PC-3 (cell line): ENCODE results near the gene LRRC8E. TPM values are rescaled to one million over a fixed set of nuclear protein-coding genes. Genes with fewer than 3 reads are reported as not detected.

Source experiments
- ATAC-seq: fragments of 200-7000 bp; cut with Tn5 transposase; 2 replicates; pipeline ENCODE4 v1.9.1; 2020; ENCODE audit warnings: mild to moderate bottlenecking, moderate library complexity
- BruUV-seq: library from RNA; stranded (reverse); fragments of 400-500 nt; replicated peaks from 2 replicates; lab custom pipeline; 2021; lab: Mats Ljungman, UMichigan
- CTCF ChIA-PET: fragments of 300-600 bp; sonication (Branson Sonifier 250); formaldehyde crosslinking; loops from one replicate; lab custom pipeline; 2022; ENCODE audit warnings: antibody characterized with exemption; lab: Charles Lee
- POLR2A ChIA-PET: fragments of 300-600 bp; sonication (Branson Sonifier 250); formaldehyde crosslinking; loops from one replicate; lab custom pipeline; 2022; ENCODE audit warnings: antibody characterized with exemption; ENCODE audit not compliant: unreplicated experiment; lab: Charles Lee
- DNase-seq: peaks from one replicate; pipeline ENCODE4 v3.0.0-alpha.2; 2015
- H2AFZ ChIP-seq: fragments of 300-600 bp; sonication (generic); 2 replicates; pipeline ENCODE4 v1.6.0; 2016; ENCODE audit warnings: antibody characterized with exemption, low read length
- H3F3A ChIP-seq: fragments of 300-600 bp; sonication (generic); one replicate; pipeline ENCODE4 v1.6.0; 2017; ENCODE audit warnings: antibody characterized with exemption, low read length, control low read depth, mild to moderate bottlenecking; ENCODE audit not compliant: unreplicated experiment
- H3K27ac ChIP-seq: fragments of 300-600 bp; sonication (generic); 2 replicates; pipeline ENCODE4 v1.5.1; 2016; ENCODE audit warnings: mild to moderate bottlenecking, low read length
- H3K27me3 ChIP-seq: fragments of 300-600 bp; sonication (generic); 2 replicates; pipeline ENCODE4 v1.6.1; 2016; ENCODE audit warnings: low read length, mixed read lengths
- H3K36me3 ChIP-seq: fragments of 300-600 bp; sonication (generic); 2 replicates; pipeline ENCODE4 v1.6.1; 2016; ENCODE audit warnings: low read depth, mixed run types, low read length, mixed read lengths
- H3K4me1 ChIP-seq: fragments of 300-600 bp; sonication (generic); 2 replicates; pipeline ENCODE4 v1.5.1; 2016; ENCODE audit warnings: low read length; ENCODE audit not compliant: insufficient read depth
- H3K4me2 ChIP-seq: fragments of 300-600 bp; sonication (generic); 2 replicates; pipeline ENCODE4 v1.6.0; 2016; ENCODE audit warnings: low read length
- H3K4me3 ChIP-seq: fragments of 300-600 bp; sonication (generic); 2 replicates; pipeline ENCODE4 v1.5.1; 2016; ENCODE audit warnings: mild to moderate bottlenecking, low read length, mixed read lengths
- H3K79me2 ChIP-seq: fragments of 300-600 bp; sonication (generic); 2 replicates; pipeline ENCODE4 v1.6.1; 2017; ENCODE audit warnings: low read length, mixed read lengths
- H3K9ac ChIP-seq: fragments of 300-600 bp; sonication (generic); 2 replicates; pipeline ENCODE4 v1.6.0; 2016; ENCODE audit warnings: mild to moderate bottlenecking, low read length
- H3K9me2 ChIP-seq: fragments of 300-600 bp; sonication (generic); replicated peaks from 2 replicates; pipeline ENCODE4 v1.6.1; 2016; ENCODE audit warnings: mixed run types, low read length, mixed read lengths
- H3K9me3 ChIP-seq: fragments of 300-600 bp; sonication (generic); 2 replicates; pipeline ENCODE4 v1.6.1; 2016; ENCODE audit warnings: low read length, mixed read lengths
- H4K20me1 ChIP-seq: fragments of 300-600 bp; sonication (generic); 2 replicates; pipeline ENCODE4 v1.6.1; 2016; ENCODE audit warnings: low read length, mixed read lengths
- EZH2 ChIP-seq: fragments of 300-600 bp; sonication (generic); IDR thresholded peaks from one replicate; pipeline ENCODE4 v1.6.1; 2017; ENCODE audit warnings: antibody characterized with exemption, mild to moderate bottlenecking, low read length; ENCODE audit not compliant: unreplicated experiment
- EZH2phosphoT487 ChIP-seq: fragments of 300-600 bp; sonication (generic); IDR thresholded peaks from 2 replicates; pipeline ENCODE4 v1.6.1; 2018; ENCODE audit warnings: mild to moderate bottlenecking, antibody characterized with exemption, low read length, borderline replicate concordance
- intact Hi-C: fragments of 100-400 bp; cut with micrococcal nuclease; formaldehyde crosslinking; loops from 2 replicates; pipeline ENCODE4 v1.9.0; 2023
- total RNA-seq: library from RNA; depleted of rRNA; stranded (reverse); fragments of >200 nt; gene quantifications from 2 replicates; pipeline ENCODE4 v1.2.3, GENCODE V29; 2014
- TF ChIP-seq, protein P1 (sequence below): fragments of 300-600 bp; sonication (generic); conservative IDR thresholded peaks from 2 replicates; pipeline ENCODE4 v1.5.1; 2017; ENCODE audit warnings: antibody characterized with exemption, low read depth, mild to moderate bottlenecking, low read length

The LRRC8E gene
- total RNA-seq, 1 experiment from 2014 or later: 30.8 TPM

DNA sequence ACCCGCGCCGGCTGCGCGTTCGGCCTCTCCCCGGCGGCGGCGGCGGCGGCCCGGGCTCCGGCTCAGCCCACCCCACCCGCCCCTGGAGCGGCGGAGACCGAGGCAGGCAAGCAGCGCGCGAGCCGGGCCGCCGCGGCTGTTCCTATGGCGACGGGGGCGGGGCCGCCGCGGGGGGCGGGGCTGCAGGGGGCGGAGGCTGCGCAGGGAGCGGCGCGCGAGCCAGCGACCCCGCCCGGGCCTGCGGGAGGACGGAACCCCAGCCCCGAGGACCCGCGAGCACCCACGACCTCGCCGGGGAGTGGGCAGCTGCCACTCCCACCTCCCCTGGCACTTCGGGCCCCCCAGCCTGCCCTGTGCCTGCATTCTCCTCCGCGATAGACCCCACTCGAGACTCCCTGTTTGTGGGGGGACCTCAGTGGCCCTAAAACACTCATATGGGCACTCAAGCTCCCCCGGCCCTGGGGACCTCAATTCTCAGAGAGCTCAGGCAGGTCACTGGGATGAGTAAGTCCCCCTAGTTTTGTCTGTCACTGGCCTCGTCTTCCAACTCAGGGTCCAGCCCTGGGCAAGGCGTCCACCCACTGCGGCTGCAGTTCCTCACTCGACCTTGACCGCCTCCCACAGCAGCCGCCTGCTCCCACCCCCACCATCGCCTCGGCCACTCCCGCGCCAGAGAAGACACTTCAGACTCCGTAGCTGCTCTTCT, 37.9 kb downstream of the LRRC8E start, which contains the start of gene CTXN1:
Gene CTXN1, minus strand, starts transcription at position 115 of the 706 bp plus-strand sequence. CDS start 597 bp downstream, outside the sequence.
- no peaks in the 10 kb centered on the region for H3K9me2 ChIP-seq
- peak; percentile 71 for DNase-seq
- ChIA-PET CTCF (no interaction called here), POLR2A (no interaction called here)
- no peak within 1 kb of the TSS for H3K27ac ChIP-seq
- no peaks in the 10 kb centered on the region for H3F3A ChIP-seq
- peaks cover 50% of the 10 kb centered on the region for H3K4me1 ChIP-seq
- no peak within 1 kb of the TSS for H3K9ac ChIP-seq
- 0 out of 2 replicates have a peak, but pooled peaks cover 9% of the 10 kb centered on the region for H4K20me1 ChIP-seq
- H2AFZ ChIP-seq: peak within 1 kb of the TSS; percentile 63
- no peaks in the 10 kb centered on the region for H3K9me3 ChIP-seq
- intact Hi-C loops: loop anchor here (5.0 kb wide), 1 partner anchor 74 kb away; no protein-coding TSS in a partner anchor
- no TSS peak for BruUV-seq
- peak; percentile 54 for ATAC-seq
- peak within 1 kb of the TSS; percentile 57 for H3K4me3 ChIP-seq
- TF ChIP-seq, protein P1, sequence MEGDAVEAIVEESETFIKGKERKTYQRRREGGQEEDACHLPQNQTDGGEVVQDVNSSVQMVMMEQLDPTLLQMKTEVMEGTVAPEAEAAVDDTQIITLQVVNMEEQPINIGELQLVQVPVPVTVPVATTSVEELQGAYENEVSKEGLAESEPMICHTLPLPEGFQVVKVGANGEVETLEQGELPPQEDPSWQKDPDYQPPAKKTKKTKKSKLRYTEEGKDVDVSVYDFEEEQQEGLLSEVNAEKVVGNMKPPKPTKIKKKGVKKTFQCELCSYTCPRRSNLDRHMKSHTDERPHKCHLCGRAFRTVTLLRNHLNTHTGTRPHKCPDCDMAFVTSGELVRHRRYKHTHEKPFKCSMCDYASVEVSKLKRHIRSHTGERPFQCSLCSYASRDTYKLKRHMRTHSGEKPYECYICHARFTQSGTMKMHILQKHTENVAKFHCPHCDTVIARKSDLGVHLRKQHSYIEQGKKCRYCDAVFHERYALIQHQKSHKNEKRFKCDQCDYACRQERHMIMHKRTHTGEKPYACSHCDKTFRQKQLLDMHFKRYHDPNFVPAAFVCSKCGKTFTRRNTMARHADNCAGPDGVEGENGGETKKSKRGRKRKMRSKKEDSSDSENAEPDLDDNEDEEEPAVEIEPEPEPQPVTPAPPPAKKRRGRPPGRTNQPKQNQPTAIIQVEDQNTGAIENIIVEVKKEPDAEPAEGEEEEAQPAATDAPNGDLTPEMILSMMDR: no peak
- TF ChIP-seq EZH2: no peak
- no peak for TF ChIP-seq EZH2phosphoT487
- peaks cover 11% of the 10 kb centered on the region for H3K36me3 ChIP-seq
- no peaks in the 10 kb centered on the region for H3K27me3 ChIP-seq
- 0 out of 2 replicates have a peak, but pooled peaks cover 5% of the 10 kb centered on the region for H3K79me2 ChIP-seq
- peak within 1 kb of the TSS; percentile 88 for H3K4me2 ChIP-seq

DNA sequence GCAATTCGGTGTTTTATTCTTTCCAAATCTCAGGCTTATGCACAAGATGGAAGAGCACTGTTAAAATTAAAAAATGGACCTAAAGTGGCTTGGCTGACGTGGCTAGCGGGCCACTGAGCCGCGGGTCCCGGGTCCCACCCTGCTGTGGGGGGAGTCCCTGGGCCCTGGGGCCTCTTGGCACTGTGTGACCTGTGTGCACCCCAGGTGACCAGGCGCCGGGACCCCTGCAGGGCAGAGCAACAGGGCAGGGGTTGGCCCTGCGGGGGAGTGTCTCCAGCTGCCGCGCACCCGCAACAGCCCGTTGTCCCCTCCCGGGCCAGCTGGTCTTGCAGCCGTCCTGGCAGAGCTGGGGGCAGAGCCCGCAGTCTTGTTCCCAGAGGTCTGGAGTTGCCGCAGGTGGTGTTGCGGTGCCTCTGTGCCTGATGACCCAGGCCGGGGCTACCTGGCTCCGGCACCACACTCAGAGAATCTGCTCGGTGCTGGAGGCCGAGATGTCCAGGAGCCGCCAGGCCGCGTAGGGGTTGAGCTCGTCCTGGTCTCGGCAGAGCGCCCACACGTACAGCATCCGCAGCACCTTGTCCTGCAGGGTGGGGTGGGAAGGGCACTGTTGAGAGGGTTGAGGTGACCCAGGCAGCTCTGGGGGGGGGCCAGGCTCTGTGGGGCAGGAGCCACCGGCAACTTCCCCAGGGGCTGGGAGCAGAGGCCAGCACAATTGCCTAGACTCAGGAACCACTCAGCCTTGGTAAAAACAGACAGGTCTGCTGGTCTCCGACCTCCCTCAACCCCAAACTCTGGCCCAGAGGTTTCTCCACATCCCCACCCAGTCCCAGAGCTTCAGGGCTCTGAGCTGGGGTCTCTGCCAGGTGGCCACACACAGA, 38.7 kb downstream of the LRRC8E start:
- Histone ChIP-seq H2AFZ (no peak overlapping the region), H3K79me2 (no peaks in the 10 kb centered on the region), H3F3A (no peaks in the 10 kb centered on the region), H3K9me2 (no peaks in the 10 kb centered on the region), H3K4me3 (no peak overlapping the region), H3K27me3 (no peaks in the 10 kb centered on the region), H3K4me2 (peak overlapping the region; percentile 88), H3K36me3 (peaks cover 16% of the 10 kb centered on the region), H4K20me1 (0 out of 2 replicates have a peak, but pooled peaks cover 5% of the 10 kb centered on the region), H3K9ac (no peak overlapping the region), H3K27ac (no peak overlapping the region), H3K9me3 (no peaks in the 10 kb centered on the region), H3K4me1 (peaks cover 44% of the 10 kb centered on the region)
- POLR2A ChIA-PET: no interaction called here
- no peak for ATAC-seq
- BruUV-seq: no TSS peak
- no peak for DNase-seq
- TF ChIP-seq, protein P1: no peak
- TF ChIP-seq EZH2phosphoT487 (no peak), EZH2 (no peak)
- intact Hi-C loops: loop anchor here (5.0 kb wide), 1 partner anchor 75 kb away; no protein-coding TSS in a partner anchor
- CTCF ChIA-PET: no interaction called here
